ENCODE measurements around the gene ZBTB1. TPM values are rescaled to one million over a fixed set of nuclear protein-coding genes. Genes with fewer than 3 reads are reported as not detected.
A peak's percentile ranks its signal among the peaks of the same experiment; 100 is the strongest.

ZBTB1 gene
- total RNA-seq, 1 donor = 198 TPM

DNA sequence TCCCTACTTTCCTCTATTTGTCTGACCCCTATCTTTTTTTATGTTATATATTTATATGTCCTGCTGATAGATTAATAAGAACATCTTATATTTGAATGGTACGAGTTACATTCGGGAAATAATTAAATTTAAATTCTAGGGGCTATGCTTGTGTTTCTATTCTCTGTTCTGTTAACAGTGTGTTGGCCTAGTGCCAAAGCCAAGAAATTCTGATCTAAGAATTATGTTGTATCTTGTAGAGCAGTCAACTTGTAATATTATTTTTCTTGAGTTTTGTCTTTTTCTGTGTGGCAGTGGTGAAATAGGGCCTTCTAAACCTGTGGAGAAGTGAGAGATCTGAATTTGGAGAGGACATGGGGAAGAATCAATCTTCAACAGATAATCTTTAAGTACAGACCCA, 27.0 kb downstream of the ZBTB1 start:
- Histone ChIP-seq H3K9me3 (ENCODE audit: low read depth, low read length) (no peaks in the 10 kb centered on the region), H3K27me3 (ENCODE audit: insufficient read depth, low read length) (no peaks in the 10 kb centered on the region), H3K4me3 (ENCODE audit: low read length) (no peak overlapping the region), H3K4me1 (ENCODE audit: insufficient read depth, low read length) (no peaks in the 10 kb centered on the region)

DNA sequence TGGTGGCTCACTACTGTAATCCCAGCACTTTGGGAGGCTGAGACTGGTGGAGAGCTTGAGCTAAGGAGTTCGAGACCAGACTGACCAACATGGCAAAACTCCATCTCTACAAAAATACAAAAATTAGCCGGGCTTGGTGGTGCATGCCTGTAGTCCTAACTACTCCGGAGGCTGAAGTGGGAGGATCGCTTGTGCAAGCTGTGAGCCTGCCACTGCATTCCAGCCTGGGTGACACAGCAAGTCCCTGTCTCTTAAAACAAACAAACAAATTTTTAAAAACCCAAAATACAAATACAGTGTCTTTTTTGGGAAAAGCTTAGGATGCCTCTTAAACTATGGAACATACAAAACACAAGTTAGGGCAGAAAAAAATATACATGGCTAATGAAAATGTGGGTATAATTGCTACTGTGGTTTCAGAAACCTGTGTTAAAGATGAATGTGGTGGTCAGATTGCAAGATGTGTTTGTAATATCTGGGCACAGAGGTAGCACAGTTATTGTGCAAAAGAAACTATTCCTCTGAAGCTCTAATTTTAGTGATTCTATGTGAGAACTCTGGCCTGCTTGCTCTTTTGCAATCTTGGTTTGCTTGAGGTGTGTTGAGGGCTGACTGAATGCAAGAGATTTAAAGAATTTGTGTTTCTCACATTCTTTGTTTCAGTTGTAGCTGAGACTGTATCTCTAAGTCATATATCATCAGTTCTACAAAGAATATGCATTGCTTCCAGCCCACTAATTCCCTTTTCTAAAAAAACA, 32.1 kb downstream of the ZBTB1 start:
- Histone ChIP-seq H3K27me3 (ENCODE audit: insufficient read depth, low read length) (peaks cover 11% of the 10 kb centered on the region), H3K4me3 (ENCODE audit: low read length) (no peak overlapping the region), H3K4me1 (ENCODE audit: insufficient read depth, low read length) (peaks cover 17% of the 10 kb centered on the region), H3K9me3 (ENCODE audit: low read depth, low read length) (no peaks in the 10 kb centered on the region)

GRCh38 chr14:64540208-64541202, 35.9 kb downstream of the ZBTB1 start, which contains the start of gene HSPA2:
TSS of gene HSPA2 (plus strand) at chr14:64540741. CDS start at chr14:64540850, 109 bp downstream.
- H3K4me1 ChIP-seq (ENCODE audit: insufficient read depth, low read length) = peaks cover 26% of the 10 kb centered on the region
- peak within 1 kb of the TSS; percentile 60 for H3K4me3 ChIP-seq (ENCODE audit: low read length)
- no peaks in the 10 kb centered on the region for H3K9me3 ChIP-seq (ENCODE audit: low read depth, low read length)
- H3K27me3 ChIP-seq (ENCODE audit: insufficient read depth, low read length) = peaks cover 42% of the 10 kb centered on the region

- Histone ChIP-seq H3K9me3 (ENCODE audit: low read depth, low read length) (no peaks in the 10 kb centered on the region), H3K27me3 (ENCODE audit: insufficient read depth, low read length) (peaks cover 42% of the 10 kb centered on the region), H3K4me3 (ENCODE audit: low read length) (no peak overlapping the region), H3K4me1 (ENCODE audit: insufficient read depth, low read length) (peaks cover 26% of the 10 kb centered on the region)
Measured at GRCh38 chr14:64541261-64541971, 36.8 kb downstream of the ZBTB1 start.

DNA sequence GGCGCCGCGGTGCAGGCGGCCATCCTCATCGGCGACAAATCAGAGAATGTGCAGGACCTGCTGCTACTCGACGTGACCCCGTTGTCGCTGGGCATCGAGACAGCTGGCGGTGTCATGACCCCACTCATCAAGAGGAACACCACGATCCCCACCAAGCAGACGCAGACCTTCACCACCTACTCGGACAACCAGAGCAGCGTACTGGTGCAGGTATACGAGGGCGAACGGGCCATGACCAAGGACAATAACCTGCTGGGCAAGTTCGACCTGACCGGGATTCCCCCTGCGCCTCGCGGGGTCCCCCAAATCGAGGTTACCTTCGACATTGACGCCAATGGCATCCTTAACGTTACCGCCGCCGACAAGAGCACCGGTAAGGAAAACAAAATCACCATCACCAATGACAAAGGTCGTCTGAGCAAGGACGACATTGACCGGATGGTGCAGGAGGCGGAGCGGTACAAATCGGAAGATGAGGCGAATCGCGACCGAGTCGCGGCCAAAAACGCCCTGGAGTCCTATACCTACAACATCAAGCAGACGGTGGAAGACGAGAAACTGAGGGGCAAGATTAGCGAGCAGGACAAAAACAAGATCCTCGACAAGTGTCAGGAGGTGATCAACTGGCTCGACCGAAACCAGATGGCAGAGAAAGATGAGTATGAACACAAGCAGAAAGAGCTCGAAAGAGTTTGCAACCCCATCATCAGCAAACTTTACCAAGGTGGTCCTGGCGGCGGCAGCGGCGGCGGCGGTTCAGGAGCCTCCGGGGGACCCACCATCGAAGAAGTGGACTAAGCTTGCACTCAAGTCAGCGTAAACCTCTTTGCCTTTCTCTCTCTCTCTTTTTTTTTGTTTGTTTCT, 37.6 kb downstream of the ZBTB1 start:
- Histone ChIP-seq H3K4me1 (ENCODE audit: insufficient read depth, low read length) (peaks cover 26% of the 10 kb centered on the region), H3K9me3 (ENCODE audit: low read depth, low read length) (no peaks in the 10 kb centered on the region), H3K27me3 (ENCODE audit: insufficient read depth, low read length) (peaks cover 42% of the 10 kb centered on the region), H3K4me3 (ENCODE audit: low read length) (no peak overlapping the region)

GRCh38 chr14:64542836-64543201, 38.2 kb downstream of the ZBTB1 start:
- Histone ChIP-seq H3K4me1 (ENCODE audit: insufficient read depth, low read length) (peaks cover 26% of the 10 kb centered on the region), H3K27me3 (ENCODE audit: insufficient read depth, low read length) (peaks cover 42% of the 10 kb centered on the region), H3K9me3 (ENCODE audit: low read depth, low read length) (no peaks in the 10 kb centered on the region), H3K4me3 (ENCODE audit: low read length) (no peak overlapping the region)

DNA sequence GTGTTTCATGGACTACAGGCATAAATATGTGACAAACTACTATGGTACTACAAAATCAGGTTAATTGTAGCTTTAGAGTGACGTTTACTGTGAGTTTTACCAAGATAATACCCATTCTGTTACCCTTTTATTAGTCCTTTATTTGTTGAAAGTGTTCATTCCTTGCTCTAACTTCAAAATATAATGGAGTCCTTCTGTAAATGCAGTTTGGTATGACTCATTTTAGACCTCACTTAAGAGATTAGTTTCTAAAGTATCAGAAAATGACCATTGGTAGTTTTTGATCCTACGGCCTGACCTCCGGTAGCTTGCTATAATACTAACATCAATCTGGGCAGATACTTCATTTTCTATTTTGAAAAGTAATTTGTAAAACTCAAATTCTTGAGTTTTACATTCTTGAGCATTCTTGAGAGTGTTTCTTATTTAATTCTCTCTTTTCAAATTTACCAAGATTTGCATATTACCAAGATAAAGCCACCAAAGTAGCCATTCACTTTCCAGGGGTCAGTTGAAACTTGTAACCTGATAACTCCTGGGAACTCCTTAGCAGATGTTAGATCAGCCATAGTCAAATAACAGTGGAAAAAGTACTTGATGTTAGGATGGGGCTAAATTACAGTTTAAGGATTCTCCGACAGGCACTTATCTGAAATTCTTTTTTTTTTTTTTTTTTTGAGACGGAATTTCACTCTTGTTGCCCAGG, 40.2 kb downstream of the ZBTB1 start:
- Histone ChIP-seq H3K9me3 (ENCODE audit: low read depth, low read length) (no peaks in the 10 kb centered on the region), H3K4me1 (ENCODE audit: insufficient read depth, low read length) (peaks cover 28% of the 10 kb centered on the region), H3K4me3 (ENCODE audit: low read length) (no peak overlapping the region), H3K27me3 (ENCODE audit: insufficient read depth, low read length) (peaks cover 58% of the 10 kb centered on the region)

- H3K4me1 ChIP-seq (ENCODE audit: insufficient read depth, low read length) = peaks cover 12% of the 10 kb centered on the region
- no peaks in the 10 kb centered on the region for H3K9me3 ChIP-seq (ENCODE audit: low read depth, low read length)
- H3K4me3 ChIP-seq (ENCODE audit: low read length) = no peak overlapping the region
- H3K27me3 ChIP-seq (ENCODE audit: insufficient read depth, low read length) = peaks cover 51% of the 10 kb centered on the region
Measured at GRCh38 chr14:64549016-64549415, 44.4 kb downstream of the ZBTB1 start.

DNA sequence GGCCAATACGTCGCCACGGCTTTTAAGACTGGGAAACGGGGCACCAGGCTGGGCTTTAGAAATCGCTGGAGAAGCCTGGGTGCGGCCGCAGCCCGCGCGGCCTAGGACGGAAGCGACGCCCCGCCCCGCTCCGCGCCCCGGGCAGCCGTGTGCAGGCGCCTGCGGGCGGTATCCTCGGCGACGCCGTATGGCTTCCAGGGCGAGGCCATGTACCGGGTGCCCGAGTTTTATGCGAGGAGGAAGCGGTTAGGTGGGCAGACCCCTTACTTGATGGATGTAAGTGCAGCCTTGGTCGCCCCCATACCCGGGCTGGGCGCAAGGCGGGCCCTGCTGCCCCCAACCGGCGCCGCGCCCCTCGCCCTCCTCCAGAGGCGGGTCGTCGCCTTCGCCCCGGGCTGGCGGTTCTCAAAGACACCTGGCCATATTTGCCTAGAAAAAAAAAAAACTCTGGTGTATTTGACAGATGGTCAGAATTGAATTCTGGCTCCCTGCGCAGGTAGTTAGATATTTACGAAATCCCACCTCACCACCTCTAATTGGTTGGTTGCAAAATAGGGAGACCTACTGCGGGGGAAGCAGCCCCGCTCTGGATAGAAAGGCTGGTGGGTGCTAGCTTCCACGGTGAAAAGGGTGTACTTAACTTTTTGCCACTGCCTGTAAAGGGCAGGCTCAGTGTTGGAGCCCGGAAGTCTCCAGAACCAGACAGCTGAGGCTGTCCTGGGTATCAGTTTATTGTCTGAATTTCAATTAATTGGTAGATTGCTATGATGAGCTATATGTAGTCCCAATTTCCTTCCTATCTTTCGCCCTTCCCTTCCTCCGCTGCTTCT, 45.4 kb downstream of the ZBTB1 start, which contains the start of gene PPP1R36:
TSS of gene PPP1R36 (plus strand) at position 171 of the 830 bp plus-strand sequence. CDS start at position 208, 37 bp downstream.
- H3K9me3 ChIP-seq (ENCODE audit: low read depth, low read length) = no peaks in the 10 kb centered on the region
- H3K4me3 ChIP-seq (ENCODE audit: low read length) = peak within 1 kb of the TSS; percentile 7
- H3K27me3 ChIP-seq (ENCODE audit: insufficient read depth, low read length) = peaks cover 46% of the 10 kb centered on the region
- H3K4me1 ChIP-seq (ENCODE audit: insufficient read depth, low read length) = peaks cover 12% of the 10 kb centered on the region

GRCh38 chr14:64550621-64551333, 46.2 kb downstream of the ZBTB1 start:
- Histone ChIP-seq H3K9me3 (ENCODE audit: low read depth, low read length) (no peaks in the 10 kb centered on the region), H3K4me3 (ENCODE audit: low read length) (no peak overlapping the region), H3K4me1 (ENCODE audit: insufficient read depth, low read length) (peaks cover 12% of the 10 kb centered on the region), H3K27me3 (ENCODE audit: insufficient read depth, low read length) (peaks cover 46% of the 10 kb centered on the region)

DNA sequence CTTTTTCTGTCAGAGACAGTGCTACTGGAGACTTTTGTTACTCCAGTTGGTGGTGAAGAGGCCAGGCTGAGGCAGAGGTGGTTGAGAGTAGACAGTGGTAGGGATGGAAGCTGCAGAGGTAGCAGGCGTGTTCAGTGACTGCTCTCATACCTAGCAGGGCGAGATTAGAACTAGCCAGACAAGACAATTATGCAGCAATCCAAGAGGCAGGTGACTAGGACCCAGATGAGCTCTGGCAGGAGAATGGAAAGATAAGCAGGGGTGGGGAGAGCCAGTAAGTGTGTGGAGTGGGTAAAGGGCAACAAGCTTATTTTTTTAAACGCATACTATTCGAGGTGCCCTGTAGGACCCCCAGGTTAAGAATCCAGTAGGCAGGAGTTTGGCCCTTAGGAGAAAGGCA, 50.0 kb downstream of the ZBTB1 start:
- peaks cover 32% of the 10 kb centered on the region for H3K27me3 ChIP-seq (ENCODE audit: insufficient read depth, low read length)
- H3K4me3 ChIP-seq (ENCODE audit: low read length) = no peak overlapping the region
- peaks cover 8% of the 10 kb centered on the region for H3K4me1 ChIP-seq (ENCODE audit: insufficient read depth, low read length)
- no peaks in the 10 kb centered on the region for H3K9me3 ChIP-seq (ENCODE audit: low read depth, low read length)

DNA sequence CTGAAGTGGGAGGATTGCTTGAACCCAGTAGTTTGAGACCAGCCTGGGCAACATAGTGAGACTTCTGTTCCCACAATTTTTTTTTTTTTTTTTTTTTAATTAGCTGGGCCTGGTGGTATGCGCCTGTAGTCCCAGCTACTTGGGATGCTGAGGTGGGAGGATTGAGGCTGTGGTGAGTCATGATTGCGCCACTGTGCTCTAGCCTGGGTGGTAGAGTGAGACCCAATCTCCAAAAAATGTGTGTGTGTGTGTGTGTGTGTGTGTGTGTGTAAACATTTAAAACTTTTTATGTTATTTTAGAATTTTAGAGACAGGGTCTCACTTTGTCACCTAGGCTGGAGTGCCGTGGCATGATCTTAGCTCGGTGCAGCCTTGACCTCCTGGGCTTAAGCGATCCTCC, 52.0 kb downstream of the ZBTB1 start:
- Histone ChIP-seq H3K27me3 (ENCODE audit: insufficient read depth, low read length) (peaks cover 14% of the 10 kb centered on the region), H3K9me3 (ENCODE audit: low read depth, low read length) (no peaks in the 10 kb centered on the region), H3K4me1 (ENCODE audit: insufficient read depth, low read length) (no peaks in the 10 kb centered on the region), H3K4me3 (ENCODE audit: low read length) (no peak overlapping the region)

Measured in mononuclear cell (primary cell).